IMR-90 (cell line): ENCODE measurements around the gene TOGARAM2. TPM values are rescaled to one million over a fixed set of nuclear protein-coding genes. Genes with fewer than 3 reads are reported as not detected.

Source experiments
- ATAC-seq: fragments of 200-7000 bp; cut with Tn5 transposase; 2 replicates; pipeline ENCODE4 v1.9.1; 2020; ENCODE audit warnings: low read depth, mild to moderate bottlenecking, moderate library complexity
- BruUV-seq: library from RNA; stranded (reverse); fragments of 400-500 nt; replicated peaks from 2 replicates; lab custom pipeline; 2021; lab: Mats Ljungman, UMichigan
- CTCF ChIA-PET: fragments of 300-600 bp; formaldehyde crosslinking; extraction: SDS; loops from one replicate; lab custom pipeline; 2021; ENCODE audit warnings: antibody characterized with exemption; lab: Yijun Ruan, JAX
- POLR2A ChIA-PET: fragments of 300-600 bp; sonication (Branson Sonifier 250); formaldehyde crosslinking; loops from one replicate; lab custom pipeline; 2022; ENCODE audit warnings: antibody characterized with exemption; ENCODE audit not compliant: unreplicated experiment; lab: Charles Lee
- DNase-seq: peaks from one replicate; pipeline ENCODE4 v3.0.0; 2013
- H2AFZ ChIP-seq: replicated peaks from 2 replicates; pipeline ENCODE3; 2013; ENCODE audit warnings: low read length, mild to moderate bottlenecking; ENCODE audit not compliant: poor library complexity
- H2AK5ac ChIP-seq: 2 replicates; pipeline ENCODE4 v1.6.1; 2013; ENCODE audit warnings: low read depth, low read length, inconsistent platforms
- H2AK9ac ChIP-seq: replicated peaks from 2 replicates; pipeline ENCODE3; 2013; ENCODE audit warnings: mild to moderate bottlenecking, low read depth, low read length, moderate library complexity; ENCODE audit not compliant: poor library complexity
- H2BK120ac ChIP-seq: 2 replicates; pipeline ENCODE4 v1.6.1; 2013; ENCODE audit warnings: low read depth, low read length, inconsistent platforms
- H2BK15ac ChIP-seq: 3 replicates; pipeline ENCODE4 v1.6.1; 2013; ENCODE audit warnings: low read depth, low read length, inconsistent platforms
- H2BK20ac ChIP-seq: 2 replicates; pipeline ENCODE4 v1.6.1; 2013; ENCODE audit warnings: low read depth, mild to moderate bottlenecking, inconsistent platforms, low read length, moderate library complexity
- H2BK5ac ChIP-seq: 2 replicates; pipeline ENCODE4 v1.6.1; 2013; ENCODE audit warnings: mild to moderate bottlenecking, low read depth, low read length, inconsistent platforms; ENCODE audit not compliant: poor library complexity, severe bottlenecking
- H3K14ac ChIP-seq: replicated peaks from 2 replicates; pipeline ENCODE4 v1.6.1; 2013; ENCODE audit warnings: low read depth, low read length, inconsistent platforms
- H3K18ac ChIP-seq: 2 replicates; pipeline ENCODE4 v1.6.1; 2013; ENCODE audit warnings: low read depth, low read length, control low read depth
- H3K23ac ChIP-seq: 2 replicates; pipeline ENCODE4 v1.6.1; 2013; ENCODE audit warnings: low read depth, low read length, inconsistent platforms
- H3K27ac ChIP-seq: 2 replicates; pipeline ENCODE4 v1.5.1; 2013; ENCODE audit warnings: mild to moderate bottlenecking, control low read depth, low read length; ENCODE audit not compliant: insufficient read depth
- H3K27me3 ChIP-seq: 2 replicates; pipeline ENCODE4 v1.6.1; 2013; ENCODE audit warnings: low read length; ENCODE audit not compliant: control insufficient read depth, insufficient read depth
- H3K36me3 ChIP-seq: 2 replicates; pipeline ENCODE4 v1.6.1; 2013; ENCODE audit warnings: low read length, mixed read lengths; ENCODE audit not compliant: control insufficient read depth, insufficient read depth
- H3K4ac ChIP-seq: 2 replicates; pipeline ENCODE4 v1.6.1; 2013; ENCODE audit warnings: low read depth, low read length, inconsistent platforms
- H3K4me1 ChIP-seq: 2 replicates; pipeline ENCODE4 v1.6.1; 2013; ENCODE audit warnings: low read length, mixed read lengths; ENCODE audit not compliant: control insufficient read depth, insufficient read depth
- H3K4me2 ChIP-seq: 2 replicates; pipeline ENCODE4 v1.6.1; 2013; ENCODE audit warnings: low read depth, mild to moderate bottlenecking, control low read depth, low read length, moderate library complexity
- H3K4me3 ChIP-seq: 2 replicates; pipeline ENCODE4 v1.5.1; 2013; ENCODE audit warnings: low read depth, mild to moderate bottlenecking, control low read depth, low read length, moderate library complexity; ENCODE audit not compliant: insufficient read depth
- H3K56ac ChIP-seq: 2 replicates; pipeline ENCODE4 v1.6.1; 2013; ENCODE audit warnings: low read length, inconsistent platforms; ENCODE audit not compliant: insufficient read depth; ENCODE audit errors: extremely low read depth
- H3K79me1 ChIP-seq, 2 experiments: 2 replicates each; pipeline ENCODE4 v1.6.1; 2013; ENCODE audit warnings: low read length in 2 of 2, inconsistent platforms in 1 of 2, low read depth in 1 of 2
- H3K9ac ChIP-seq: 2 replicates; pipeline ENCODE4 v1.6.1; 2013; ENCODE audit warnings: low read depth, low read length, control low read depth
- H3K9me1 ChIP-seq: 2 replicates; pipeline ENCODE4 v1.6.1; 2013; ENCODE audit warnings: low read length, inconsistent platforms; ENCODE audit not compliant: insufficient read depth
- H3K9me3 ChIP-seq: 2 replicates; pipeline ENCODE4 v1.6.1; 2013; ENCODE audit warnings: low read length; ENCODE audit not compliant: control insufficient read depth, insufficient read depth
- H4K20me1 ChIP-seq: 2 replicates; pipeline ENCODE4 v1.6.1; 2013; ENCODE audit warnings: low read length, inconsistent platforms; ENCODE audit not compliant: insufficient read depth
- H4K5ac ChIP-seq: 2 replicates; pipeline ENCODE4 v1.6.1; 2013; ENCODE audit warnings: mild to moderate bottlenecking, low read depth, low read length, control low read depth
- H4K8ac ChIP-seq, 2 experiments: 2 replicates each; pipeline ENCODE4 v1.6.1; 2013; ENCODE audit warnings: low read depth in 2 of 2, low read length in 2 of 2, control low read depth in 1 of 2, inconsistent platforms in 1 of 2
- H4K91ac ChIP-seq: 2 replicates; pipeline ENCODE4 v1.6.1; 2013; ENCODE audit warnings: low read depth, low read length, inconsistent platforms; ENCODE audit not compliant: insufficient read depth
- CHD1 ChIP-seq: IDR thresholded peaks from 2 replicates; pipeline ENCODE4 v1.6.1; 2012; ENCODE audit warnings: low read depth, low read length, improper control_type of control experiment
- MXI1 ChIP-seq: IDR thresholded peaks from 2 replicates; pipeline ENCODE4 v1.6.1; 2012; ENCODE audit warnings: low read depth, mild to moderate bottlenecking, low read length, moderate library complexity, borderline replicate concordance
- NFE2L2 ChIP-seq: fragments of 150-350 bp; IDR thresholded peaks from 2 replicates; pipeline ENCODE4 v1.6.1; 2016; ENCODE audit warnings: low read depth, mild to moderate bottlenecking, low read length
- RCOR1 ChIP-seq: IDR thresholded peaks from 2 replicates; pipeline ENCODE4 v1.6.1; 2012; ENCODE audit warnings: mild to moderate bottlenecking, low read length, improper control_type of control experiment; ENCODE audit not compliant: insufficient replicate concordance
- WGBS, 2 experiments: methylation state at CpG; one replicate each; pipeline versions ENCODE4 v1.1.5 to v1.1.7; 2013; ENCODE audit warnings: missing lambda C conversion rate in 2 of 2; ENCODE audit not compliant: insufficient read length in 1 of 2; ENCODE audit errors: extremely low coverage in 2 of 2; 5-methylcytosine and 5-hydroxymethylcytosine counted together
- dilution Hi-C: fragments of 300-500 bp; cut with HindIII; formaldehyde crosslinking; loops from one replicate; pipeline ENCODE4 v1.14.3; 2018; ENCODE audit warnings: low sequenced_read_pairs; ENCODE audit not compliant: unreplicated experiment
- in situ Hi-C: fragments of 300-500 bp; cut with MboI; formaldehyde crosslinking; loops from 3 replicates; pipeline ENCODE4 v1.14.3; 2019; ENCODE audit warnings: low sequenced_read_pairs, inconsistent platforms, mixed read lengths
- intact Hi-C: fragments of 100-400 bp; cut with micrococcal nuclease; formaldehyde crosslinking; loops from 2 replicates; pipeline ENCODE4 v1.10.0; 2022
- polyA plus RNA-seq, 3 experiments: library from polyadenylated mRNA; depleted of rRNA; stranded (reverse); fragments of >200 nt; gene quantifications; 2 replicates each; pipeline ENCODE4 v1.2.3, GENCODE V29; 2012; ENCODE audit warnings: low replicate concordance in 1 of 3
- total RNA-seq: library from RNA; depleted of rRNA; stranded (reverse); fragments of >200 nt; gene quantifications from 2 replicates; pipeline ENCODE4 v1.2.3, GENCODE V29; 2012

Gene TOGARAM2
- total and polyA plus RNA-seq, 2 of the 4 experiments (the other 2 are of a cell fraction), result under 0.01 to 0.38 TPM

GRCh38 chr2:29009270-29009669, 28.2 kb downstream of the TOGARAM2 start:
- Histone ChIP-seq H3K27me3 (peaks cover 4% of the 10 kb centered on the region; the same call in 1 of the 2 replicates), H2BK120ac (no peak overlapping the region), H2BK5ac (no peak overlapping the region), H3K23ac (no peak overlapping the region), H3K14ac (no peak overlapping the region), H3K4me3 (no peak overlapping the region), H2AK9ac (peak overlapping the region; percentile 65), H4K91ac (no peak overlapping the region), H3K9ac (no peak overlapping the region), H3K18ac (no peak overlapping the region), H2BK15ac (no peak overlapping the region), H2AK5ac (no peak overlapping the region), H3K36me3 (no peaks in the 10 kb centered on the region), H3K4ac (no peak overlapping the region), H4K8ac (no peak overlapping the region), H2BK20ac (no peak overlapping the region), H3K4me2 (no peak overlapping the region), H4K20me1 (no peaks in the 10 kb centered on the region; the same call in 1 of the 2 replicates), H4K5ac (no peak overlapping the region), H2AFZ (no peak overlapping the region), H3K27ac (no peak overlapping the region), H3K79me1 (no peaks in the 10 kb centered on the region), H3K9me1 (0 out of 2 replicates have a peak, but pooled peaks cover 2% of the 10 kb centered on the region), H3K4me1 (peaks cover 15% of the 10 kb centered on the region; the same call in 1 of the 2 replicates), H3K9me3 (no peaks in the 10 kb centered on the region), H3K56ac (no peak overlapping the region)
- intact Hi-C loops (no loop called here), dilution Hi-C loops (no loop called here), in situ Hi-C loops (no loop called here)
- ChIA-PET CTCF (no interaction called here), POLR2A (no interaction called here)
- TF ChIP-seq RCOR1 (no peak), CHD1 (no peak), MXI1 (no peak), NFE2L2 (no peak)
- BruUV-seq, result no TSS peak
- 81% methylated on average over 6 of the region's 9 CpGs; no CpG with 5 or more reads in 1 of the 2 experiments for WGBS, 2 experiments
- DNase-seq, result no peak
- ATAC-seq, result no peak
